G401.6 (cell line): ENCODE results near the gene SPSB4.
"Not testable (repeated sequence)": the region's sequence is repeated elsewhere in the genome, so short reads cannot be mapped to it uniquely, and the experiment has no call there.

Source experiments
- FAIRE-seq: peaks from 2 replicates; lab custom pipeline; 2012; peaks lifted over from hg19 to GRCh38; lab: Jason Lieb, UNC

SPSB4 gene

GRCh38 chr3:141050576-141051442, at the start of gene SPSB4:
TSS of gene SPSB4 (plus strand) at chr3:141051347. CDS start at chr3:141066105, 14,758 bp downstream.
- FAIRE-seq, result no peak

GRCh38 chr3:141006344-141006743, 44.8 kb upstream of the SPSB4 start:
- FAIRE-seq, result no peak

- FAIRE-seq, result no peak
Observed at GRCh38 chr3:141009496-141009895, 41.7 kb upstream of the SPSB4 start.

GRCh38 chr3:141011232-141011996, 39.7 kb upstream of the SPSB4 start:
- FAIRE-seq, result no peak

- FAIRE-seq, result no peak
Observed at GRCh38 chr3:141011997-141012262, 39.2 kb upstream of the SPSB4 start.

GRCh38 chr3:141012571-141012970, 38.6 kb upstream of the SPSB4 start:
- FAIRE-seq, result no peak

GRCh38 chr3:141015481-141015880, 35.7 kb upstream of the SPSB4 start:
- FAIRE-seq, result no peak

- FAIRE-seq, result not testable (repeated sequence)
Observed at GRCh38 chr3:141017366-141018322, 33.5 kb upstream of the SPSB4 start.

GRCh38 chr3:141019244-141019643, 31.9 kb upstream of the SPSB4 start:
- no peak for FAIRE-seq

- no peak for FAIRE-seq
Observed at GRCh38 chr3:141020143-141020830, 30.9 kb upstream of the SPSB4 start.

- FAIRE-seq, result no peak
Observed at GRCh38 chr3:141021261-141021660, 29.9 kb upstream of the SPSB4 start.

GRCh38 chr3:141030296-141030695, 20.9 kb upstream of the SPSB4 start:
- no peak for FAIRE-seq

- FAIRE-seq, result no peak
Observed at GRCh38 chr3:141039589-141039988, 11.6 kb upstream of the SPSB4 start.

GRCh38 chr3:141044695-141045641, 6.2 kb upstream of the SPSB4 start:
- FAIRE-seq, result no peak

GRCh38 chr3:141045849-141046248, 5.3 kb upstream of the SPSB4 start:
- FAIRE-seq, result no peak

GRCh38 chr3:141047168-141047567, 4.0 kb upstream of the SPSB4 start:
- FAIRE-seq, result no peak

GRCh38 chr3:141049681-141050080, 1.5 kb upstream of the SPSB4 start:
- no peak for FAIRE-seq

GRCh38 chr3:141051443-141052200, 475 bp downstream of the SPSB4 start:
- no peak for FAIRE-seq

GRCh38 chr3:141052201-141053069, 1.3 kb downstream of the SPSB4 start:
- no peak for FAIRE-seq
